Liver (tissue), 9 donors: ENCODE data around the gene FOXM1. TPM values are rescaled to one million over a fixed set of nuclear protein-coding genes. Genes with fewer than 3 reads are reported as not detected.

Source experiments
- DNase-seq: peaks from one replicate; pipeline ENCODE4 v3.0.0-alpha.2; 2017; ENCODE audit warnings: low spot score
- H3K27ac ChIP-seq, 2 donors: one replicate each; pipeline ENCODE4 v1.7.0; 2013; ENCODE audit warnings: inconsistent platforms in 2 of 2, low read length in 2 of 2, control low read depth in 1 of 2, low read depth in 1 of 2, mild to moderate bottlenecking in 1 of 2
- H3K27me3 ChIP-seq, 4 donors: one replicate each; pipeline versions ENCODE4 v1.6.1 to v1.7.0; 2013; ENCODE audit warnings: low read length in 3 of 4, inconsistent platforms in 1 of 4, mild to moderate bottlenecking in 1 of 4, moderate library complexity in 1 of 4; ENCODE audit not compliant: control insufficient read depth in 4 of 4, insufficient read depth in 4 of 4
- H3K36me3 ChIP-seq, 4 donors: one replicate each; pipeline versions ENCODE4 v1.6.1 to v1.7.0; 2013; ENCODE audit warnings: low read length in 3 of 4, mild to moderate bottlenecking in 3 of 4, low read depth in 1 of 4, moderate library complexity in 1 of 4; ENCODE audit not compliant: control insufficient read depth in 4 of 4, insufficient read depth in 3 of 4
- H3K4me1 ChIP-seq, 4 donors: one replicate each; pipeline versions ENCODE4 v1.6.1 to v1.7.0; 2013; ENCODE audit warnings: low read length in 3 of 4, mild to moderate bottlenecking in 3 of 4, moderate library complexity in 1 of 4; ENCODE audit not compliant: control insufficient read depth in 4 of 4, insufficient read depth in 4 of 4
- H3K4me3 ChIP-seq, 3 donors: one replicate each; pipeline versions ENCODE4 v1.6.1 to v1.7.0; 2013; ENCODE audit warnings: low read length in 3 of 3, control low read depth in 1 of 3, low read depth in 1 of 3, mild to moderate bottlenecking in 1 of 3
- H3K9ac ChIP-seq, 2 donors: one replicate each; pipeline ENCODE4 v1.7.0; 2013; ENCODE audit warnings: low read length in 2 of 2, mild to moderate bottlenecking in 2 of 2, moderate library complexity in 2 of 2, control low read depth in 1 of 2, low read depth in 1 of 2
- H3K9me3 ChIP-seq, 4 donors: one replicate each; pipeline versions ENCODE4 v1.6.1 to v1.7.0; 2013; ENCODE audit warnings: low read length in 3 of 4; ENCODE audit not compliant: control insufficient read depth in 4 of 4
- FOXA1 ChIP-seq: IDR thresholded peaks from 2 replicates; pipeline ENCODE4 v1.6.1; 2016; ENCODE audit warnings: antibody characterized with exemption
- FOXA2 ChIP-seq: IDR thresholded peaks from 2 replicates; pipeline ENCODE4 v1.6.1; 2016; ENCODE audit warnings: antibody characterized with exemption
- GABPA ChIP-seq, 2 donors: IDR thresholded peaks in 1 of 2; conservative IDR thresholded peaks in 1 of 2; 2 replicates each; pipeline ENCODE4 v1.6.1; 2016; ENCODE audit warnings: antibody characterized with exemption in 2 of 2, mild to moderate bottlenecking in 1 of 2, moderate library complexity in 1 of 2
- HNF4A ChIP-seq, 2 donors: conservative IDR thresholded peaks; 2 replicates each; pipeline ENCODE4 v1.6.1; 2016; ENCODE audit warnings: antibody characterized with exemption in 2 of 2, mild to moderate bottlenecking in 2 of 2
- HNF4G ChIP-seq: IDR thresholded peaks from 2 replicates; pipeline ENCODE4 v1.6.1; 2016; ENCODE audit warnings: antibody characterized with exemption
- JUND ChIP-seq, 2 donors: IDR thresholded peaks; 2 replicates each; pipeline ENCODE4 v1.6.1; 2016; ENCODE audit warnings: antibody characterized with exemption in 2 of 2
- NR2F2 ChIP-seq: IDR thresholded peaks from 2 replicates; pipeline ENCODE4 v1.6.1; 2016; ENCODE audit warnings: antibody characterized with exemption
- SP1 ChIP-seq: IDR thresholded peaks from 2 replicates; pipeline ENCODE4 v1.6.1; 2018; ENCODE audit warnings: antibody characterized with exemption, mild to moderate bottlenecking
- YY1 ChIP-seq: IDR thresholded peaks from 2 replicates; pipeline ENCODE4 v1.6.1; 2016; ENCODE audit warnings: antibody characterized with exemption, mild to moderate bottlenecking
- WGBS: extraction: QIAGEN DNeasy Blood & Tissue Kit; methylation state at CpG from one replicate; pipeline ENCODE4 v1.1.7; 2013; 5-methylcytosine and 5-hydroxymethylcytosine counted together
- polyA plus RNA-seq, 2 donors: library from polyadenylated mRNA; stranded (reverse) in 1 of 2; unstranded in 1 of 2; fragments of 200-250 nt in 1 of 2; fragments of >200 nt in 1 of 2; fragmentation: Nextera tagmentation in 1 of 2; extraction: Ambion mirVana in 1 of 2; gene quantifications; one replicate each; pipeline versions ENCODE4 v1.2.1 to v1.2.3, GENCODE V29; 2013 to 2015
- total RNA-seq, 2 donors: library from RNA; depleted of rRNA; stranded (reverse); fragments of >200 nt; gene quantifications; one replicate each; pipeline ENCODE4 v1.2.3, GENCODE V29; 2014
- TF ChIP-seq, protein P1 (sequence below): IDR thresholded peaks from 2 replicates; pipeline ENCODE4 v1.6.1; 2016; ENCODE audit warnings: antibody characterized with exemption
- TF ChIP-seq, protein P2 (sequence below): IDR thresholded peaks from 2 replicates; pipeline ENCODE4 v1.6.1; 2016; ENCODE audit warnings: antibody characterized with exemption
- TF ChIP-seq, protein P3 (sequence below): IDR thresholded peaks from 2 replicates; pipeline ENCODE4 v1.6.1; 2016; ENCODE audit warnings: antibody characterized with exemption
- TF ChIP-seq, protein P4 (sequence below): IDR thresholded peaks from 2 replicates; pipeline ENCODE4 v1.6.1; 2016; ENCODE audit warnings: antibody characterized with exemption, mild to moderate bottlenecking
- TF ChIP-seq, protein P5 (sequence below): fragments of 150-350 bp; IDR thresholded peaks from 2 replicates; pipeline ENCODE4 v1.5.1; 2017; ENCODE audit warnings: improper control_type of control experiment, low read depth, low read length; ENCODE audit not compliant: missing input control
- donor health status: healthy.
- donor health status: healthy.
- donor health status: healthy.
- donor health status: healthy.
- donor health status: healthy.

Gene FOXM1
- total and polyA plus RNA-seq, 4 donors: 0.81 to 10.3 (median 4.6) TPM; not detected in 1

DNA sequence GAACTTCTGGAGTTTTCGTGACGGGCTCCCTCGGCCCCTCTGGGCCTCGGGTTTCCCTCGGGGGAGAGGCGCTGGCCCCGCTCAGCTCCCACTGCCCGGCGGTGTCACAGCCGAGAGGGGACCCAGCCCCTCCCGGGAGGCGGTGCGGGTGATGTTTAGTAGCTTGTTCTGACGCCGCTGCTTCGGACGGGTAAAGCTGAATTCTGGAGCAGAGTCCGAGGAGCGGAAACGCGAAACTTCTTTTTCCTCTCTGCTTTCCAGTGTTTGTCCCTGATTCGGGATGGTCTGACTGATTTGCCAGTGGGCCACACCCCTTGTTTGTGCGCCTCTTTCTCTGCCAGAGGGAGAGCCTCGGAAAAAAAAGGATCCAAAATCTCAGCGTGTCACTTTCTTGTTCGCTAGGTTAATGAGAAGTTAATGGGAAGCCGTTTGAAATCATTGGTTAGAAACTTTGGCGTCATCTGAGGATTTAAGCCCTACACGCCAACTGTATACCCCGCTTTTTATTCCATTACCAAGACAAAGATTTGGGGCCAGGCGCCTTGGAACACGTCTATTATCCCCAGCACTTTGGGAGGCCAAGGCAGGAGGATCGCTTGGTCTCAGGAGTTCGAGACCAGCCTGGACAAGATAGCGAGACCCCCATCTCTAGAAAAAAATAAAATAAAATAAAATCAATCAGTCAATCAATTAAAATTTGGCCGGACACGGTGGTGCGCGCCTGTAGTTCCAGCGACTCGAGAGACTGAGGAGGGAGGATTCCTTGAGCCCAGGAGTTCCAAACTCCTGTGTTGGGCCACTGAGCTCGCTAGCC, 14.5 kb upstream of the FOXM1 start:
- H3K4me1 ChIP-seq: peaks cover 0 to 9% (median 6%) of the 10 kb centered on the region in 4 donors
- H3K4me3 ChIP-seq: peak overlapping the region; percentile 81 to 96 (median 88)
- no peaks in the 10 kb centered on the region for H3K27me3 ChIP-seq
- peak overlapping the region; percentile 82 to 87 for H3K27ac ChIP-seq
- no peaks in the 10 kb centered on the region for H3K9me3 ChIP-seq
- WGBS: 25% methylated on average over 42 of the region's 42 CpGs
- DNase-seq: peak; percentile 55
- H3K36me3 ChIP-seq: no peaks in the 10 kb centered on the region
- TF ChIP-seq FOXA1: no peak
- TF ChIP-seq FOXA2: no peak
- TF ChIP-seq NR2F2: no peak
- TF ChIP-seq GABPA (IDR thresholded peaks at IDR 0.05 in 1 of 2, conservative IDR thresholded peaks at IDR 0.05 in 1 of 2): no peak
- peak; percentile 27 to 49 for TF ChIP-seq HNF4A (conservative IDR thresholded peaks at IDR 0.05)
- TF ChIP-seq JUND (IDR thresholded peaks at IDR 0.05): no peak
- TF ChIP-seq, protein P1, sequence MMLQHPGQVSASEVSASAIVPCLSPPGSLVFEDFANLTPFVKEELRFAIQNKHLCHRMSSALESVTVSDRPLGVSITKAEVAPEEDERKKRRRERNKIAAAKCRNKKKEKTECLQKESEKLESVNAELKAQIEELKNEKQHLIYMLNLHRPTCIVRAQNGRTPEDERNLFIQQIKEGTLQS: no peak
- TF ChIP-seq, protein P2, sequence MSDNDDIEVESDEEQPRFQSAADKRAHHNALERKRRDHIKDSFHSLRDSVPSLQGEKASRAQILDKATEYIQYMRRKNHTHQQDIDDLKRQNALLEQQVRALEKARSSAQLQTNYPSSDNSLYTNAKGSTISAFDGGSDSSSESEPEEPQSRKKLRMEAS: no peak
- TF ChIP-seq, protein P3, sequence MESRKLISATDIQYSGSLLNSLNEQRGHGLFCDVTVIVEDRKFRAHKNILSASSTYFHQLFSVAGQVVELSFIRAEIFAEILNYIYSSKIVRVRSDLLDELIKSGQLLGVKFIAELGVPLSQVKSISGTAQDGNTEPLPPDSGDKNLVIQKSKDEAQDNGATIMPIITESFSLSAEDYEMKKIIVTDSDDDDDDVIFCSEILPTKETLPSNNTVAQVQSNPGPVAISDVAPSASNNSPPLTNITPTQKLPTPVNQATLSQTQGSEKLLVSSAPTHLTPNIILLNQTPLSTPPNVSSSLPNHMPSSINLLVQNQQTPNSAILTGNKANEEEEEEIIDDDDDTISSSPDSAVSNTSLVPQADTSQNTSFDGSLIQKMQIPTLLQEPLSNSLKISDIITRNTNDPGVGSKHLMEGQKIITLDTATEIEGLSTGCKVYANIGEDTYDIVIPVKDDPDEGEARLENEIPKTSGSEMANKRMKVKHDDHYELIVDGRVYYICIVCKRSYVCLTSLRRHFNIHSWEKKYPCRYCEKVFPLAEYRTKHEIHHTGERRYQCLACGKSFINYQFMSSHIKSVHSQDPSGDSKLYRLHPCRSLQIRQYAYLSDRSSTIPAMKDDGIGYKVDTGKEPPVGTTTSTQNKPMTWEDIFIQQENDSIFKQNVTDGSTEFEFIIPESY: no peak
- TF ChIP-seq, protein P4, sequence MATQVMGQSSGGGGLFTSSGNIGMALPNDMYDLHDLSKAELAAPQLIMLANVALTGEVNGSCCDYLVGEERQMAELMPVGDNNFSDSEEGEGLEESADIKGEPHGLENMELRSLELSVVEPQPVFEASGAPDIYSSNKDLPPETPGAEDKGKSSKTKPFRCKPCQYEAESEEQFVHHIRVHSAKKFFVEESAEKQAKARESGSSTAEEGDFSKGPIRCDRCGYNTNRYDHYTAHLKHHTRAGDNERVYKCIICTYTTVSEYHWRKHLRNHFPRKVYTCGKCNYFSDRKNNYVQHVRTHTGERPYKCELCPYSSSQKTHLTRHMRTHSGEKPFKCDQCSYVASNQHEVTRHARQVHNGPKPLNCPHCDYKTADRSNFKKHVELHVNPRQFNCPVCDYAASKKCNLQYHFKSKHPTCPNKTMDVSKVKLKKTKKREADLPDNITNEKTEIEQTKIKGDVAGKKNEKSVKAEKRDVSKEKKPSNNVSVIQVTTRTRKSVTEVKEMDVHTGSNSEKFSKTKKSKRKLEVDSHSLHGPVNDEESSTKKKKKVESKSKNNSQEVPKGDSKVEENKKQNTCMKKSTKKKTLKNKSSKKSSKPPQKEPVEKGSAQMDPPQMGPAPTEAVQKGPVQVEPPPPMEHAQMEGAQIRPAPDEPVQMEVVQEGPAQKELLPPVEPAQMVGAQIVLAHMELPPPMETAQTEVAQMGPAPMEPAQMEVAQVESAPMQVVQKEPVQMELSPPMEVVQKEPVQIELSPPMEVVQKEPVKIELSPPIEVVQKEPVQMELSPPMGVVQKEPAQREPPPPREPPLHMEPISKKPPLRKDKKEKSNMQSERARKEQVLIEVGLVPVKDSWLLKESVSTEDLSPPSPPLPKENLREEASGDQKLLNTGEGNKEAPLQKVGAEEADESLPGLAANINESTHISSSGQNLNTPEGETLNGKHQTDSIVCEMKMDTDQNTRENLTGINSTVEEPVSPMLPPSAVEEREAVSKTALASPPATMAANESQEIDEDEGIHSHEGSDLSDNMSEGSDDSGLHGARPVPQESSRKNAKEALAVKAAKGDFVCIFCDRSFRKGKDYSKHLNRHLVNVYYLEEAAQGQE: peak; percentile 28
- TF ChIP-seq YY1: peak; percentile 10
- TF ChIP-seq, protein P5, sequence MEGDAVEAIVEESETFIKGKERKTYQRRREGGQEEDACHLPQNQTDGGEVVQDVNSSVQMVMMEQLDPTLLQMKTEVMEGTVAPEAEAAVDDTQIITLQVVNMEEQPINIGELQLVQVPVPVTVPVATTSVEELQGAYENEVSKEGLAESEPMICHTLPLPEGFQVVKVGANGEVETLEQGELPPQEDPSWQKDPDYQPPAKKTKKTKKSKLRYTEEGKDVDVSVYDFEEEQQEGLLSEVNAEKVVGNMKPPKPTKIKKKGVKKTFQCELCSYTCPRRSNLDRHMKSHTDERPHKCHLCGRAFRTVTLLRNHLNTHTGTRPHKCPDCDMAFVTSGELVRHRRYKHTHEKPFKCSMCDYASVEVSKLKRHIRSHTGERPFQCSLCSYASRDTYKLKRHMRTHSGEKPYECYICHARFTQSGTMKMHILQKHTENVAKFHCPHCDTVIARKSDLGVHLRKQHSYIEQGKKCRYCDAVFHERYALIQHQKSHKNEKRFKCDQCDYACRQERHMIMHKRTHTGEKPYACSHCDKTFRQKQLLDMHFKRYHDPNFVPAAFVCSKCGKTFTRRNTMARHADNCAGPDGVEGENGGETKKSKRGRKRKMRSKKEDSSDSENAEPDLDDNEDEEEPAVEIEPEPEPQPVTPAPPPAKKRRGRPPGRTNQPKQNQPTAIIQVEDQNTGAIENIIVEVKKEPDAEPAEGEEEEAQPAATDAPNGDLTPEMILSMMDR: no peak
- no peak for TF ChIP-seq HNF4G
- no peak for TF ChIP-seq SP1
- H3K9ac ChIP-seq: peak overlapping the region; percentile 76 to 80
